Cardiac septum (tissue), 1 donor: ENCODE results near the gene DDR2. TPM values are rescaled to one million over a fixed set of nuclear protein-coding genes. Genes with fewer than 3 reads are reported as not detected.

Experiments
- DNase-seq: peaks from one replicate; pipeline ENCODE4 v3.0.0-alpha.2; 2020; ENCODE audit warnings: low spot score
- intact Hi-C: fragments of 100-400 bp; cut with DNase I; formaldehyde crosslinking; loops from one replicate; pipeline ENCODE4 v1.14.0; 2022
- total RNA-seq: library from RNA; stranded (reverse); fragmentation: NEBNext Ultra II Directional; extraction: Animal tissue kit (Norgen Biotek cat#: 25700); gene quantifications from one replicate; pipeline ENCODE4 v1.2.1, GENCODE V29; 2021
- donor health status: DM: no; HTN: no; CAD: no.

Gene DDR2
- total RNA-seq, 1 donor from 2014 or later, result 20.0 TPM

GRCh38 chr1:162689745-162690671, 57.7 kb downstream of the DDR2 start:
- DNase-seq, result no peak
- intact Hi-C loops, result no loop called here

GRCh38 chr1:162690672-162691434, 58.6 kb downstream of the DDR2 start:
- DNase-seq, result no peak
- intact Hi-C loops, result no loop called here

GRCh38 chr1:162691999-162692575, 59.8 kb downstream of the DDR2 start:
- intact Hi-C loops, result no loop called here
- DNase-seq, result no peak

- DNase-seq, result no peak
- intact Hi-C loops, result loop anchor here (5.0 kb wide), 1 partner anchor 63 kb away; the partner anchor contains the start of gene DDR2
Observed at GRCh38 chr1:162694911-162695310, 62.6 kb downstream of the DDR2 start.

GRCh38 chr1:162695687-162696086, 63.4 kb downstream of the DDR2 start:
- DNase-seq, result no peak
- intact Hi-C loops, result loop anchor here (5.0 kb wide), 1 partner anchor 63 kb away; the partner anchor contains the start of gene DDR2

GRCh38 chr1:162696286-162696862, 64.1 kb downstream of the DDR2 start:
- DNase-seq, result peak; percentile 83
- intact Hi-C loops, result loop anchor here (5.0 kb wide), 1 partner anchor 64 kb away; the partner anchor contains the start of gene DDR2

GRCh38 chr1:162697140-162697895, 65.1 kb downstream of the DDR2 start:
- DNase-seq, result no peak
- intact Hi-C loops, result loop anchor here (5.0 kb wide), 1 partner anchor 65 kb away; the partner anchor contains the start of gene DDR2

- intact Hi-C loops, result loop anchor here (5.0 kb wide), 1 partner anchor 67 kb away; the partner anchor contains the start of gene DDR2
- no peak for DNase-seq
Observed at GRCh38 chr1:162699366-162699765, 67.1 kb downstream of the DDR2 start.

GRCh38 chr1:162700131-162700530, 67.9 kb downstream of the DDR2 start:
- no peak for DNase-seq
- intact Hi-C loops, result no loop called here

- DNase-seq, result no peak
- intact Hi-C loops, result no loop called here
Observed at GRCh38 chr1:162701286-162701685, 69.0 kb downstream of the DDR2 start.

GRCh38 chr1:162702628-162703027, 70.4 kb downstream of the DDR2 start:
- intact Hi-C loops, result no loop called here
- DNase-seq, result no peak

GRCh38 chr1:162703708-162704107, 71.4 kb downstream of the DDR2 start:
- DNase-seq, result no peak
- intact Hi-C loops, result no loop called here

- intact Hi-C loops, result no loop called here
- no peak for DNase-seq
Observed at GRCh38 chr1:162704673-162705424, 72.6 kb downstream of the DDR2 start.

GRCh38 chr1:162706003-162706402, 73.7 kb downstream of the DDR2 start:
- intact Hi-C loops, result no loop called here
- no peak for DNase-seq

GRCh38 chr1:162706606-162707005, 74.3 kb downstream of the DDR2 start:
- intact Hi-C loops, result no loop called here
- DNase-seq, result no peak

- no peak for DNase-seq
- intact Hi-C loops, result no loop called here
Observed at GRCh38 chr1:162708286-162708685, 76.0 kb downstream of the DDR2 start.

GRCh38 chr1:162709132-162709860, 77.0 kb downstream of the DDR2 start:
- DNase-seq, result no peak
- intact Hi-C loops, result no loop called here

GRCh38 chr1:162709870-162710269, 77.6 kb downstream of the DDR2 start:
- DNase-seq, result no peak
- intact Hi-C loops, result no loop called here
